GM13977 (cell line): Measurements from ENCODE around the gene DCDC1.

Experiments used
- DNase-seq: peaks from one replicate; pipeline ENCODE4 v3.0.0; 2012; ENCODE audit warnings: low spot score
- CTCF ChIP-seq: IDR thresholded peaks from 2 replicates; pipeline ENCODE4 v1.5.1; 2012; ENCODE audit warnings: mild to moderate bottlenecking, control low read depth; ENCODE audit not compliant: insufficient read depth; ENCODE audit errors: extremely low read depth, missing control alignments
- in situ Hi-C: fragments of 300-500 bp; cut with MboI; formaldehyde crosslinking; loops from one replicate; pipeline ENCODE4 v1.12.0; 2022; ENCODE audit warnings: low sequenced_read_pairs, low pct_unique_long_range_greater_than_20kb, mixed read lengths, inconsistent platforms; ENCODE audit not compliant: unreplicated experiment

Gene DCDC1

GRCh38 chr11:30816959-30817880, 552.3 kb downstream of the DCDC1 start:
- in situ Hi-C loops: no loop called here
- DNase-seq: no peak
- TF ChIP-seq CTCF: no peak

GRCh38 chr11:30815619-30816018, 553.9 kb downstream of the DCDC1 start:
- no peak for DNase-seq
- no peak for TF ChIP-seq CTCF
- in situ Hi-C loops: no loop called here

GRCh38 chr11:30814737-30815136, 554.8 kb downstream of the DCDC1 start:
- in situ Hi-C loops: no loop called here
- no peak for DNase-seq
- TF ChIP-seq CTCF: no peak
